ENCODE data around the gene SLC16A10. TPM values are rescaled to one million over a fixed set of nuclear protein-coding genes. Genes with fewer than 3 reads are reported as not detected.

SLC16A10 gene
- total and polyA plus RNA-seq, 2 of the 13 experiments (the other 11 are each of a cell fraction or from before 2014, with no cell fraction given): 8.2 to 20.1 TPM

DNA sequence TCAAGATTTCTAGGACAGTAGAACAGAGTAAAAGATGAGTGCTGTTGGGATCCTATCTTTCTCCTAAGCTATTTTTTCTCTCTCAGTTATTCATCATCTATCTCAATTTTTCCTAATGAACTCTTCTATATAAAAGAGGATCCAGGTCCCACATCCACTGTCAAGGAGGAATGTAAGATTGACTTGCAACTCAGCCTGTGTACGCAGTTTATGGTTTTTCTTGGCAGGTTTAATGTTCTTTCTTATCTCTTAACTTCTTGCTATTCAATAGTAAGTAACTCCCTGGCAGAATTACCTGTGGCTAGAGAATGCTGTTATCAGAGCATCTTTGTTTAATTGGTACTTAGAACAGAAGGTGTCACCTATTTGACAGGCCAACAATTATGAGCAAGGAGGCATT is 60.8 kb downstream of the SLC16A10 start:
- H3K4me1 ChIP-seq (ENCODE audit: insufficient read depth, low read length): no peaks in the 10 kb centered on the region
- no peak overlapping the region for H3K4me3 ChIP-seq (replicated peaks in 1 of 3; ENCODE audit: insufficient read depth in 1 of 3, low read depth in 2 of 3, low read length in 3 of 3)
- intact Hi-C loops (cut with micrococcal nuclease; ENCODE audit: unreplicated experiment): loop anchor here (5.0 kb wide), 1 partner anchor 41 kb away; no protein-coding TSS in a partner anchor
- no TSS peak for BruUV-seq (replicated peaks)
- no peaks in the 10 kb centered on the region for H3K9me3 ChIP-seq (ENCODE audit: low read length)
- ChIA-PET POLR2A (no interaction called here), CTCF (ENCODE audit: low intra/inter-chr PET ratio, low total read pairs) (no interaction called here)
- no peaks in the 10 kb centered on the region for H3K79me2 ChIP-seq (ENCODE audit: insufficient read depth, low read length)
- no peak overlapping the region for H2AFZ ChIP-seq (ENCODE audit: low read length)
- no peak overlapping the region for H3K27ac ChIP-seq (ENCODE audit: extremely low read length, insufficient read depth, low read length)
- no peak overlapping the region for H3K4me2 ChIP-seq (ENCODE audit: low read depth, low read length)
- H3K36me3 ChIP-seq (replicated peaks in 1 of 2; ENCODE audit: control insufficient read depth in 1 of 2, insufficient read depth in 2 of 2, low read length in 2 of 2): no peaks in the 10 kb centered on the region
- in situ Hi-C loops (cut with HindIII; ENCODE audit: extremely low pct_ligation_motif_present, low pct_unique_long_range_greater_than_20kb): no loop called here
- no peak for TF ChIP-seq ZBTB38 (CRISPR knock-in tag; IDR thresholded peaks at IDR 0.05)
- TF ChIP-seq ZNF747 (CRISPR knock-in tag; IDR thresholded peaks at IDR 0.05; ENCODE audit: borderline replicate concordance): no peak
- TF ChIP-seq ZNF20 (CRISPR knock-in tag; IDR thresholded peaks at IDR 0.05): no peak
- no peak for TF ChIP-seq ZNF230 (CRISPR knock-in tag; IDR thresholded peaks at IDR 0.05)
- no peak for TF ChIP-seq FOXK1 (CRISPR knock-in tag; IDR thresholded peaks at IDR 0.05; ENCODE audit: borderline replicate concordance, low read depth)
- TF ChIP-seq ZNF780A (CRISPR knock-in tag; IDR thresholded peaks at IDR 0.05): no peak
- TF ChIP-seq FLYWCH1 (CRISPR knock-in tag; IDR thresholded peaks at IDR 0.05): no peak
- TF ChIP-seq, protein P1, sequence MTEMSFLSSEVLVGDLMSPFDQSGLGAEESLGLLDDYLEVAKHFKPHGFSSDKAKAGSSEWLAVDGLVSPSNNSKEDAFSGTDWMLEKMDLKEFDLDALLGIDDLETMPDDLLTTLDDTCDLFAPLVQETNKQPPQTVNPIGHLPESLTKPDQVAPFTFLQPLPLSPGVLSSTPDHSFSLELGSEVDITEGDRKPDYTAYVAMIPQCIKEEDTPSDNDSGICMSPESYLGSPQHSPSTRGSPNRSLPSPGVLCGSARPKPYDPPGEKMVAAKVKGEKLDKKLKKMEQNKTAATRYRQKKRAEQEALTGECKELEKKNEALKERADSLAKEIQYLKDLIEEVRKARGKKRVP (CRISPR knock-in tag; IDR thresholded peaks at IDR 0.05): no peak
- no peak for TF ChIP-seq ZNF816 (CRISPR knock-in tag; IDR thresholded peaks at IDR 0.05; ENCODE audit: borderline replicate concordance)
- TF ChIP-seq ZNF660 (CRISPR knock-in tag; IDR thresholded peaks at IDR 0.05; ENCODE audit: borderline replicate concordance, low read depth): no peak
- no peak for TF ChIP-seq SYNCRIP (IDR thresholded peaks at IDR 0.05; ENCODE audit: insufficient read depth, low read depth, low read length)
- no peak for TF ChIP-seq CCDC6 (CRISPR knock-in tag; IDR thresholded peaks at IDR 0.05)
- TF ChIP-seq ZNF138 (CRISPR knock-in tag; IDR thresholded peaks at IDR 0.05; ENCODE audit: low read depth): no peak
- TF ChIP-seq ZFP36 (IDR thresholded peaks at IDR 0.05; ENCODE audit: borderline replicate concordance, low read depth, low read length, partially characterized antibody): no peak
- TF ChIP-seq SP140L (CRISPR knock-in tag; IDR thresholded peaks at IDR 0.05; ENCODE audit: borderline replicate concordance): no peak
- no peak for TF ChIP-seq ZNF33A (CRISPR knock-in tag; IDR thresholded peaks at IDR 0.05; ENCODE audit: borderline replicate concordance)
- TF ChIP-seq ZNF180 (CRISPR knock-in tag; IDR thresholded peaks at IDR 0.05; ENCODE audit: borderline replicate concordance, low read depth): no peak
- no peak for TF ChIP-seq SOX6 (IDR thresholded peaks at IDR 0.05)
- TF ChIP-seq SOX6 (CRISPR knock-in tag; IDR thresholded peaks at IDR 0.05): no peak
- no peak for TF ChIP-seq KDM4B (CRISPR knock-in tag; IDR thresholded peaks at IDR 0.05)
- no peak for TF ChIP-seq GPN1 (CRISPR knock-in tag; IDR thresholded peaks at IDR 0.05; ENCODE audit: borderline replicate concordance)
- 97% methylated on average over 1 of the region's 1 CpG for WGBS (ENCODE audit: low lambda C conversion rate)
- ATAC-seq (no peak), DNase-seq (ENCODE audit: low spot score) (no peak), FAIRE-seq (no peak)
- no peak overlapping the region for H3K9ac ChIP-seq (ENCODE audit: insufficient read depth, low read depth, low read length)
- H4K20me1 ChIP-seq (ENCODE audit: insufficient read depth, low read length): no peaks in the 10 kb centered on the region
- H3K27me3 ChIP-seq (ENCODE audit: control insufficient read depth in 1 of 2, insufficient read depth in 2 of 2, low read length in 2 of 2): no peaks in the 10 kb centered on the region
